ENCODE data around the gene MYL10.

The MYL10 gene

GRCh38 chr7:101565601-101566209 lies 63.4 kb downstream of the MYL10 start:
- no peak for DNase-seq (ENCODE audit: low read depth)

GRCh38 chr7:101564778-101565211 lies 64.3 kb downstream of the MYL10 start:
- no peak for DNase-seq (ENCODE audit: low read depth)

GRCh38 chr7:101563943-101564777 lies 64.9 kb downstream of the MYL10 start:
- no peak for DNase-seq (ENCODE audit: low read depth)

All from activated T-helper 1 cell treated with Interleukin-2 at 50 U/mL for 16 hours (primary cell).